ENCODE data around the gene DOK4.

DNA sequence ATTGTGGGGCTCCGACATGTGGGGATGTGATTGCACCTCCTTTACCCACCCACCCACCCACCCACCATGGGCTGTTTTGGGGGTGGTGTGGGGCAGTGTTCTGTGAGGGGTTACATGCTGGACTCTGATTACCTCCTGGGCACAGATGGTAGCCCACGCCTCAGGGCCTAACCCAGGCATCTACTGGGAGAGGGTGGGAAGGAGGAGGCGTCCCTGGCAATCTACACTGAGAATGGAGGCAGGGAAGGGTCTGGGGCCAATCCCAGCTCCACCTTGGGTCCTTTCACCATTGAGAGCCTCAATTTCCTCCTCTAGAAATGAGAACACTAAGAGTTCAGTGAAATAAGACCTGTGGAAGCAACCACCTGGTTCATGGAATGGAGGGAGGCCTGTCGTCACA, 11.7 kb upstream of the DOK4 start:
- TF ChIP-seq CTCF (IDR thresholded peaks at IDR 0.05) (no peak), POLR2A (IDR thresholded peaks at IDR 0.05) (no peak)

All from heart left ventricle (tissue), 13 donors.